ENCODE measurements around the gene GNG2.

The GNG2 gene

DNA sequence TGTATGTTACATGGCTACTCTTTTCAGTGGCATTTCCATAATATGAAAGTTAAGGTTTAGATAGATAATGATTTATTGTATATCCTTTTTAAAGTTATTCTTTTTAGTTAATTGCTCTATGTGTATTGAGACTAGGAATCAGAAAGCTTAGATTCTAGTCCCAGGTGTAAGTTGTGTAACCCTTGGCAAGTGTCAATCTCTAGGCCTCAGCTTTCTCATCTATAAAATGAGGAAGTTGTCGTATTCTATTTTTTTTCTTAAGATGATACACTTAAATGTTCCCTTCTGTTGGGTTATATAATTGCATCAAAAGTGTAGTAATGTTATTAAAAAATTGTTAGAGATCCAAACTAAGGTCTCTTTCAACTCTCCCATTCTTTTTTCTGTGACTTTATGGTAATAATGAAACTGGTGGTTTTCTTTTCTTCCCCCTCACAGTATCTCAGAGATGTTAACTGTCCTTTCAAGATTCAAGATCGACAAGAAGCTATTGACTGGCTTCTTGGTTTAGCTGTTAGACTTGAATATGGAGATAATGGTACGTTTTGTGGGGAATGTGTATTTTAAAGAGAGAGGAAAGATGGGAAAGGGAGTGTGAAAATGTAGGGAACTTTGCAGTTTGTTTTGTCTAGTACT is 133.0 kb downstream of the GNG2 start:
- no peak for DNase-seq (ENCODE audit: low read depth in 2 of 2)

DNA sequence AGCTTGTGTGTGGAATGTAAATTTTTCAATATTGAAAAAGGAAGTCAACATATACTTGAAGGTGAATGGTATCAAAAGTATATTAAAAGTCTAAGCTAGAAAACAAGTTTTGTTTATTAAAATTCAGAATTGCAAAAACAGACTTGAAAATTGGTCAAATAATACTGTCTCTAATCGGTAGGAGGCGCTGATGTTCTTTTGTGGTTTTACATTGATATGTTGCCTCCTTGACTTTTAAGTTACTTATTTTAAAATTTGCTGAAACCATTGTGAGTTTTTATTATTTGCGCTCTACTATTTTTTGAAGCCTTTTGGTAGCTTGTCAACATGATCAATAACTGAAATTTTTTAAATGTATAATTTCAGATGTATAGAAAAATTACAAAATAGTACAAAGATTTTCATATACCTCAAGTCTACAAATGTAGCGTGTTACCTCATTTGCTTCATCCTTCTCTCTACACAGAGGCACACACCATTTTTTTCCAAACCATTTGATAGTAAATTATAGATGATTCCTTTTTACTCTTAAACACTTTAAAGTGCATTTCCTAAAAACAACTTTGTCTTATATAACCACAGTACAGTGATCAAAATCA is 135.8 kb downstream of the GNG2 start:
- no peak for DNase-seq (ENCODE audit: low read depth in 2 of 2)

DNA sequence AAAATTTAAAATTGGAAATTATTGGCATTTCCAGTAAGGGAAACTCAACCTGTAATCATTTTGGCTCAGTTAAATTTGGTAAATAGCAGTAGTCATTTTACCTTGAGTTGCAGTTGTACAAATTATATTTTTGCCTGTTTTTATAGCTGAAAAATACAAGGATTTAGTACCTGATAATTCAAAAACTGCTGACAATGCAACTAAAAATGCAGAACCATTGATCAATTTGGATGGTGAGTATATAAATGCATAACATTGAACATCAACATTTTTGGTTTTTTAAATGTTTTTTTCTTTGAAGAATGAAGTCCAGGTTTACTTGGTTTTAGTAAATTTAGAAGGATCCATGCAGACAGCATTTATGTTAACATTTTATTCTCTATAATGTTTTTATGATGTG is 137.9 kb downstream of the GNG2 start:
- DNase-seq (ENCODE audit: low read depth in 2 of 2) = no peak

GRCh38 chr14:51999084-51999483 is 138.7 kb downstream of the GNG2 start:
- DNase-seq (ENCODE audit: low read depth in 2 of 2) = no peak

GRCh38 chr14:52000019-52000582 is 139.7 kb downstream of the GNG2 start:
- no peak for DNase-seq (ENCODE audit: low read depth in 2 of 2)

GRCh38 chr14:52000696-52001095 is 140.3 kb downstream of the GNG2 start:
- DNase-seq (ENCODE audit: low read depth in 2 of 2) = no peak

GRCh38 chr14:52002542-52002941 is 142.1 kb downstream of the GNG2 start:
- DNase-seq (ENCODE audit: low read depth in 2 of 2) = no peak

- no peak for DNase-seq (ENCODE audit: low read depth in 2 of 2)
These were observed 142.9 kb downstream of the GNG2 start for GRCh38 chr14:52003324-52003723.

DNA sequence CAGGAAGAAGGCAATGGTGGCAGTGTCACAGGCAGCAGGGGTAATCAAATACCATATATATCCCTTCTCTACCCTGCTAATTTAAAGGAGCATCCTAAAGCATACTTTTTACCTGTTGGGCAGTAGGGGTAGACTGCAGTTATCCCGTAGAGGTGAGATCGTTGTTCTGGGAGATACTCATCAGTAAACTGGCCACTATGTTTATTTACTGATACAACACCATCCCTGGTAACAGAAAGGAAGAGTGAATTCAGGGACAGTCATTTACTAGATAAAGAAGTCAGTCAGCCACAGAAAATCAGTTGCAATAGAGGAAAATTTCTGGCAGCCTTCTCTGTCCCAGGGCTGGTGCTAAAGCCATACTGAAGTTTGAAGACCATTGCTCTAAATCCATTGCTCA is 145.2 kb downstream of the GNG2 start:
- no peak for DNase-seq (ENCODE audit: low read depth in 2 of 2)

GRCh38 chr14:52006361-52006760 is 145.9 kb downstream of the GNG2 start:
- DNase-seq (ENCODE audit: low read depth in 2 of 2) = no peak

DNA sequence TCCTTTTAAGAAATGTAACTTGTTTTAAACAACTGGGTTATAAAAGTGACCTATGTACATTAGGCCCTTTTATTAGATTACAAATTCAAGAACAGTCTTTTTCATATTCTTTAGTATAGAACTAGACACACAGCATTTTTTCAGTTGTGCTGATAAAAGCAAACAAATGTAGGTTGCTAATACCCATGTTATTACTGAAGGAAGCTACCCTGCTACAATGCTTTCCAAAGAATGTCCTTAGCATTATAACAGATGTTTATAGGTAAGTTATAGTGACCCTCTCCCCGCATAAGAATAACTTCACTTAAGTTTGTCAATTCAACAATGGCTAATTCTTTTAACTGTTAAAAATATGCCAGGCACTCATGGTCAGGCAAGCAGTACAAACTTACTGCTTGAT is 146.8 kb downstream of the GNG2 start:
- no peak for DNase-seq (ENCODE audit: low read depth in 2 of 2)

- DNase-seq (ENCODE audit: low read depth in 2 of 2) = no peak
These were observed 147.2 kb downstream of the GNG2 start for GRCh38 chr14:52007637-52008036.

- DNase-seq (ENCODE audit: low read depth in 2 of 2) = no peak
These were observed 147.7 kb downstream of the GNG2 start for GRCh38 chr14:52008136-52008535.

GRCh38 chr14:52010173-52010693 is 149.8 kb downstream of the GNG2 start:
- DNase-seq (ENCODE audit: low read depth in 2 of 2) = no peak

- DNase-seq (ENCODE audit: low read depth in 2 of 2) = no peak
These were observed 151.1 kb downstream of the GNG2 start for GRCh38 chr14:52011523-52011922.

DNA sequence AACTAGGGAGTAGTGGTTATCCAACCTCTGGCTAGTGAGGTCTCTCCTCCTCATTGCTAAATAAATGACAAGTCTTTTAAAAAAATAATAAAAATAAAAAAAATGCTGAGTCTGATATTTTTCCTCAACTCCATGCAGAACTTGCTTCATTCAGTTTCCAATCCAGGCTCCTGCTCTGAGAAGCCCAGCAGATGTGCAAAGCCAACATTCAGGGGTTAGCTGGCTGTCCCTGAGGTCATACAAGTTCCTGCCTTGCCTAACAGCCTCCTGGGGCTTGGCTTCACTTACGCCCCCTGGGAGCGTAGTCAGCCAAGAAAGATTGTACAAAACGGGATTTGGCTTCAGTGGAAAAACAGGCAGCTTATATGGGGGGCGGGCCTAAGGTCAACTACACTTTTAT is 152.2 kb downstream of the GNG2 start:
- DNase-seq (ENCODE audit: low read depth in 2 of 2) = no peak

DNA sequence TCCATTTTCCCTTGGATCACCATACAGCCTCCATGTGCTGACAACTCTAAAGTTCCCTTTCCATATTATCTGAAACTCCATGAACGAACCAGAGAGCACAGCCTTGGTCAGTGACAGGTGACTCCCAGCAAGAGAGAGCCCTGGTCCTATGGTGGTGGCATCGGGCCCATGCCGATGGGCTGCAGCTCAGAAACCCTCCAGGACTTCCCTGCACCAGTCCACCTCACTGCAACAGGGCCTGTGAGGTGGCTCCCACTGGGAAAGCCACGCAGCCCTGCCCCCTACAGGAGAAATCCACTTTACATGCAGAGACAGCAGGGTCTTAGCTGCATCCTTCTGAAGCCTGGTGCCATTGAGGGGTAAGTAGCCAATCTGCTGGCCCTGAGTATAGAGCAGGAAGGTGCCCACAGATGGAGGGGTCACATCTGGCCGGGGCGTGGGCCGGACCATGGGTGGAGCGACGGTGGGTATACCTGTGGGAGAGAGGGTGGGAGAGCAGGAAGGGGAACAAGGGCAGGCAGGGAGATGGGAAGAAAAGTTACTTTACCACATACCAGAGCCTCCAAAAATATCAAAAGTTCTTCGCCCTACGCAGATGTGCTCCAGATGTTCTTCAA is 153.7 kb downstream of the GNG2 start:
- no peak for DNase-seq (ENCODE audit: low read depth in 2 of 2)

GRCh38 chr14:52014601-52015267 is 154.3 kb downstream of the GNG2 start:
- DNase-seq (ENCODE audit: low read depth in 2 of 2) = no peak

- no peak for DNase-seq (ENCODE audit: low read depth in 2 of 2)
These were observed 155.1 kb downstream of the GNG2 start for GRCh38 chr14:52015411-52016030.

DNA sequence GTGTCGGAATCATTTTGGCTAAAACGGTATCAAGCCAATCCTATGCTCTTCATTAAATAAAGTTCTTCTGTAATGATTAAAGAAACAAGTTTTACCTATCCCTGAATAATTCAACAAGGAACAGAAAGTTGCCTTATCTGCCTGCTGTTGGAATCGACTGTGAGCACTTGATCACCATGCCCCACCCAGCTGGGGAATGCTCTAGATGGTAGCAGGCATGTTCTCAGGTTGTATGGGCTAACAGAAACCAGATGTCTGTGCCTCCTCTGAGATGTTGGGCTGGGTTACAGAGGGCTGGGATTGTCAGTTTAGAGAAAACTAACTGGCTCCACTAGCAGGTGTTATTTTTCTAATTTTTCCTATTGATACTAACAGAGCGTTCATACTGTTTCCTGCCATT is 157.8 kb downstream of the GNG2 start:
- DNase-seq (ENCODE audit: low read depth in 2 of 2) = no peak

GRCh38 chr14:52018970-52019369 is 158.6 kb downstream of the GNG2 start:
- DNase-seq (ENCODE audit: low read depth in 2 of 2) = no peak
